Activated gamma-delta T cell treated with anti-CD3 and anti-CD28 coated beads, Interleukin-2, amount 50 U/mL, for 16 hours (primary cell): ENCODE measurements around the gene CCDC9B.
A peak's percentile ranks its signal among the peaks of the same experiment; 100 is the strongest.

Source experiments
- DNase-seq: peaks from one replicate; pipeline ENCODE4 v3.0.0-alpha.2; 2020; ENCODE audit warnings: low read depth

CCDC9B gene

DNA sequence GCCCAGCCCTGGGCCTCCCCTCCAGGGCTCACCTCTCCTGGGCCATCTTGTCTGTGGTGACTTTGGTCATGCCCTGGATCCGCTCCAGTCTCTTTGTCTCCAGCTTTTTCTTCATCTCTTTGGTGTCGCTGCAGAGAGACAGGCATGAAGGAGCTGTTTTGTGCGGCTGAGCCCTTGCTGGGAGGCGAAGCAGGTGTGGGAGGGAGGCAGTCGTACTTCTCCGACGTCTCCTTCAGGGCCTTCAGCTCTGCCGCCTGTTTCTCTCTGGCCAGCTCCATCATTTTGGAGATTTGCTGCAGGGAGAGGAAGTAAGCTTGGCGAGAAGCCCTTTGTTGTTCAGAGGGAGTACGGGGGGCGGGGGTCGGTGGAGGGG is 50.2 kb downstream of the CCDC9B start:
- no peak for DNase-seq

DNA sequence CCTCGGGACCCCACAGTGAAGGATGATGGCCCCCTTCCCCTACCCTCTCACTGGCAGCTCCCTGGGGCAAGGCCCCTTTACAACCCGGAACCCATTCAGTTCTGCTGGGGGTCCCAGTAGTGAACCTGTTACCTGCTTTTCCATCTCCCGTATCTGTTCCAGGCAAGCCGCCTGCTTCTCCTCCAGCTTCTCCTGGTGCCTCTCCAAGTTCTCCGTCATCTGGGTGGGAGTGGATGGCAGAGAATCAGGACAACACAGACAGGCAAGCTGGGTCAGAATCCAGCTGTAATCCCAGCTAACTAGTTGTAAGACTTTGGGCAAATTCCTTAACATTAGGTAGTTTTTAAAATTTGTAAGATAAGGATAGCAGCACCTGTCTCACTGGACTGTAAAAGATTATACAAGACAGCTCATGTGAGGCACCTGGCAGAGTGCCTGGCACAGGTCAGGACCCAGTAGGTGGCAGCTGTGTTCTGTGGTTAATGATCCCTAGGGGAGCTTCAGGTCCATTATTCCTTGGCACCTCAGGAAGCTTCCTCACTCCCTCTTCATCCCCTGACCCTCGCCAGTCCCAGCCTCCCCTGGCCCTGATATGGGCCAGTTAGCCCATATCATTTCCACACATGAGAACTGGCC is 51.5 kb downstream of the CCDC9B start:
- no peak for DNase-seq

DNA sequence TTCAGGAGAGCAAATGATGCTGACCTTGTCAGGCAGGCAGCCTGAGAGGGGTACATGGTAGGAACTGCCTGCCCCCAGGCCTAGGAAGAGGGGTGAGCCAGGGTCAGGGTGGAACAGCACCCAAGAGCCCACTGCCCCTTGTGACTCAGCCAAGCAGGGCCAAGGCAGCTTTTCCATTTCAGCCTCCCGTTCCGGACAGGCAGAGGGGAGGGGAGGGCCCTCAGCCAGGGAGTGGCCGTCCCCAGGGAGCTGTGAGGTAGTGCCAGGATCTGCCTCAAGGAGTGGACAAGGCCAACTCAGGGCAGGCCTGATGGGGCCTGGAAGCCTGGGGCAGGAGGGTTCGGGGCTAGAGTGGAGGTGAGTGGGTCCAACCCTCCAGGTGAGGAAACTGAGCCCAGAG is 52.8 kb downstream of the CCDC9B start:
- DNase-seq = no peak

DNA sequence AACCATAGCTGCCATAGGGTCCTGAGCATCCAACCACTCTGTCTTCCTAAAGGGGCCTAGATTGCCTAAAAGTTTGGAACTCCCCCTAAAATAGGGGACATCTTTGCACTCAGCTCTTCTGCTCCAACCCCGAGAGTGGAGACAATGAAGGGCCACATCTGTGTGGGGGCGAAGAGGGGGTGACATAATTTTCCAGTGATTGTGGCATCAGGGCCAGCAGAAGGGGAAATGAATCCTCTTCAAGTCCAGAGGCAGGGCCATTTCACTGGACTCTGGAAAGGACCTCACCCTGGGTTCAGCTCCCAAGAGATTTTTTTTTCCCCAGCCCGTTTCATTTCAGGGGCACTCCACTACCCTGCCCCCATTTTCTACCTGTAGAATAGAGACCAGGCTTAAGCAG is 53.2 kb downstream of the CCDC9B start:
- no peak for DNase-seq

DNA sequence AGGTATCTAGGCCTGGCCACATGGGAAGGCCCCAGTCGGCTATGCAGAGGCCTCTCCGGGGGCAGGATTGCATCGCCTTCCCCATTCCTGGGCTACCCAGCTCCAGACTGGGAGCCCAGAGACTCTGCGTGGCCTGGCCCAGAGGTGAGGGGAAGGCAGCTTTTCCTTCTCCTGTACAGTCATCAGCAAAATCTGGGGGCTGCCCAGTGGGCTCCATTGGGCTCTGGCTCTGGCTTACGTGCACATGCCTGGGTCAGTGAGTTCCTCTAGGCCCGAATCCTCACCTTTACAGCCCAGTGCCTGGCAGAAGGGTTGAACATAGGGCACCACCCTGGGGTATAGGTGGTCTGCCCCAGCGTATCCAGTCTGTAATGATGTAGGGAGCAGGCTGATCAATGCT is 53.9 kb downstream of the CCDC9B start:
- DNase-seq = no peak

DNA sequence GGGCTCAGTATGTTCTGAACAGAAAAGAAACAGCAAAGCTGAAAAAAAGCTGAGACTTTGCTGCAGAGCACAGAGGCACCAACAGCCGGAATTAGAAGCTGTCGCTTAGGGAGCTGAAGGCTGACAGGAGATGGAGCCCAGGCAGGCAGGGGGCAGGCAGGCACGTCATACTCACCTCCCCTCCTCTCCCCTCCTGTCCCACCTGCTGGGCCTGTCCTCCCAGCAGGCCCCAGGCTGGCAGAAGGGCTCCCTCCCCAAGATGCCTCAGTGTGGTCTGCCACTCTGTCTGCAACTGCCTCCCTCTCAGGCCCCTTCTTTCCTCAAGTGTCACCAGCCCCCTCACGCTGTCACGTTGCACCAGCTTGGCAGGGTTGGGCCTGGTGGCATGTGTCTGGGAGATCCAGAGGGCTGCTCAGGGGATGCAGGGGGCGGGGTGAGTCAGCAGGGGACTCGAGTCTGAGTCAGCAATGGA is 54.6 kb downstream of the CCDC9B start:
- DNase-seq = no peak

DNA sequence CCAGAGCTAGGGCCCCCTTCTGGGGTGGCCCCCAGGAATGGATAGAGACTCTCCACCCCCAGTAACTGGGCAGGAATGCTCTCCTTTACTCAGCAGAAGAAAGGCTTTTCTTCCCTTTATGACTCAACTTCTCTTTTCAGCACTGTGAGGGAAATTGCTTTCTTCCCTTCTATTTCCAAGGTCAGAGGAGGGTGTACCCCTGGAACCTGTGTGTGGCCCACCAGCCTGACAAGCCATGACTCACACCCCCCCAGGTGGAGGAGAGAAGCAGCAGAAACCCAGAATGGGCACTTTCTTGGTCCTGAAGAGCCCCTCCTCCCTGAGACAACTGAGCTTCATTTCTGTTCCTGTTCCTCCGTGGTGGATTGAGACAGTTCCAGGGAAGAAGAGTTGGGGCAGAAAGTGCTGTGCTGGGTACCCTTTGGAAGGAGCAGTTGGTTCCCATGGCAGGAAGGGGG is 55.2 kb downstream of the CCDC9B start:
- no peak for DNase-seq

GRCh38 chr15:40285151-40285550 is 55.6 kb downstream of the CCDC9B start:
- no peak for DNase-seq

DNA sequence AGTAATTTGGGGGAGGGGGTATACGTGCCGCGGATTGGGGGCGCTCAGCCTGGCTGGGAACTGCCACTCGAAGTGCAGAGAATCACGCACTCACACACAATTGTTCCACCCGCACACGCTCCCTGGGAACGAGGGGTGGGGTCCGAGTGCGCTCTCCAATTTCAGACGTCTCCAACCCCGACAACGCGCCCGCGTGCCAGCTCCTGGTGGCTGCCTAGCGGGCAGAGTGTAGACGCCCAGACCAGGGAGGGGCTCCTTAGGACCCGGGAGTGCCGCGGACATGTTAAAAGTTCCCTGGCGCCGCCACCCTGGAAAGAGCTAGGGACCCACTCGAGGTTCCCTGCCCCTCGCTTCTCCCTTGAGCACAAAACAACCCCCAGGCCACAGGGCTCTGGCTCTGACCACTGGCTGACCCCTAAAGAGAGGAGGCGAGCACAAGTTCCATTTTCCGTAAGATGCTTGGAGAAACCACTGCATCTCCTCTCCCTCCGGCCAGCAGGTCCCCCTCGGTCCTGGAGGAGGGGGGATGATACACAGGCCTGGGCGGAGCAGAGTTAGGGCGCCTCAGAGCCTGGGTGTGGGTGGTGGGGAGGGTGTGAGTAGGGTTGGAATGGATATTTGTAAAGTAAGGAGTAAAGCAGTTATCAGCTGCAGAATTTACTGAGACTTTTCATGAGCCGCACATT is 57.0 kb downstream of the CCDC9B start:
- no peak for DNase-seq

DNA sequence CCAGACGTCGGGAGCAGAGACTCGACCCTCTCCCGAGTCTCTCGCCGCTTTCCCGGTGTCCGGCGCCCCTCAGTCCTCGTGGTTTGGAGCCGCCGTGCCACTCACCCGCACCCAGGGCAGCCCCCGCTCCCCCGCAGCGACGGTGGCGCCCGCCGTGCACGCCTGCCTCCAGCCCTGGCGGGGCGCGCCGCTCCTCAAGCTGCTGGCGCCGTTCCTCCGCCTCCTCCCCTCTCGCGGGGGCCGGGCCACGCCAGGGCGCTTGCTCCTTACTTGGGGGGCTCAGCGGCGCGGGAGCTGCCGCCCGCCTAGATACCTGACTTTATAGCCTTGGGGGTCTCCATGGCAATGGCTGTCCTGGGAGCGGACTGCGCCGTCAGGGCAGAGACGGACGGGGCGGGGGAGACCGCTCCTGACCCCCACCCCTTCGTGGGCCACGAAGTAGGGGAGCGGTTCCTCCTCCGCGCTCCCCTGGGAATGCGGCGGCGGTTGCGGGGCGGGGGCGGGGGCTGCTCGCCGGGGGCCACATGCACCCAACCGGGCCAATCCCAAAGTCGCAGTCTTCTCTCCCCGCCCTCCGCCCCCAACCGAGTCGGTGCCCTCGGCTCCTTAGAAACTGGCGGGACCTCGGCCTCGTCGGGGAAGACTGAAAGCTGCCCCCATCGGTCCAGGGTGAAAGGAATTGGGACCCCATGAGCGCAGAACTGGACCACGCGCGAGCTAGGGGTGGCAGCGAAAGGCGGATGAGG is 57.7 kb downstream of the CCDC9B start, which contains the start of gene ANKRD63:
Gene ANKRD63 (minus strand): TSS at position 196 of the 746 bp plus-strand sequence. CDS start 478 bp downstream, outside the sequence.
- no peak for DNase-seq

GRCh38 chr15:40282147-40282868 is 58.4 kb downstream of the CCDC9B start:
- DNase-seq = peak; percentile 29

GRCh38 chr15:40281801-40282146 is 59.0 kb downstream of the CCDC9B start:
- DNase-seq = no peak
